Measurements from ENCODE around the gene CHIC2. TPM values are rescaled to one million over a fixed set of nuclear protein-coding genes. Genes with fewer than 3 reads are reported as not detected.

The CHIC2 gene
- total RNA-seq, 2 donors from 2014 or later = 10.2 to 14.4 TPM

- peaks cover 4% of the 10 kb centered on the region for H3K36me3 Mint-ChIP-seq (ENCODE audit: low read depth)
- no peak overlapping the region for H3K4me3 Mint-ChIP-seq
- peaks cover 2% of the 10 kb centered on the region for H3K4me1 Mint-ChIP-seq
- Histone ChIP-seq H3K9me3 (ENCODE audit: control insufficient read depth, low read length) (no peaks in the 10 kb centered on the region), H3K27me3 (ENCODE audit: control insufficient read depth, insufficient read depth, low read length, poor library complexity, severe bottlenecking) (no peaks in the 10 kb centered on the region), H3K4me1 (ENCODE audit: control insufficient read depth, insufficient read depth, low read length) (no peaks in the 10 kb centered on the region), H3K9ac (ENCODE audit: extremely low read depth, low read length, poor library complexity, severe bottlenecking) (no peak overlapping the region), H3K27ac (ENCODE audit: low read depth, low read length) (no peak overlapping the region), H3K36me3 (ENCODE audit: control insufficient read depth, insufficient read depth, low read length) (no peaks in the 10 kb centered on the region), H3K4me3 (ENCODE audit: low read length) (no peak overlapping the region)
- no peak overlapping the region for H3K27ac Mint-ChIP-seq
- no peaks in the 10 kb centered on the region for H3K9me3 Mint-ChIP-seq
- no peaks in the 10 kb centered on the region for H3K27me3 Mint-ChIP-seq (ENCODE audit: insufficient read depth)
- DNase-seq = no peak
- TF ChIP-seq, protein P1, sequence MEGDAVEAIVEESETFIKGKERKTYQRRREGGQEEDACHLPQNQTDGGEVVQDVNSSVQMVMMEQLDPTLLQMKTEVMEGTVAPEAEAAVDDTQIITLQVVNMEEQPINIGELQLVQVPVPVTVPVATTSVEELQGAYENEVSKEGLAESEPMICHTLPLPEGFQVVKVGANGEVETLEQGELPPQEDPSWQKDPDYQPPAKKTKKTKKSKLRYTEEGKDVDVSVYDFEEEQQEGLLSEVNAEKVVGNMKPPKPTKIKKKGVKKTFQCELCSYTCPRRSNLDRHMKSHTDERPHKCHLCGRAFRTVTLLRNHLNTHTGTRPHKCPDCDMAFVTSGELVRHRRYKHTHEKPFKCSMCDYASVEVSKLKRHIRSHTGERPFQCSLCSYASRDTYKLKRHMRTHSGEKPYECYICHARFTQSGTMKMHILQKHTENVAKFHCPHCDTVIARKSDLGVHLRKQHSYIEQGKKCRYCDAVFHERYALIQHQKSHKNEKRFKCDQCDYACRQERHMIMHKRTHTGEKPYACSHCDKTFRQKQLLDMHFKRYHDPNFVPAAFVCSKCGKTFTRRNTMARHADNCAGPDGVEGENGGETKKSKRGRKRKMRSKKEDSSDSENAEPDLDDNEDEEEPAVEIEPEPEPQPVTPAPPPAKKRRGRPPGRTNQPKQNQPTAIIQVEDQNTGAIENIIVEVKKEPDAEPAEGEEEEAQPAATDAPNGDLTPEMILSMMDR (conservative IDR thresholded peaks at IDR 0.05) = no peak
- 96% methylated on average over 4 of the region's 5 CpGs; no CpG with 5 or more reads in 1 of the 2 experiments for WGBS, 2 experiments (ENCODE audit: insufficient coverage in 1 of 2, insufficient read length in 1 of 2)
Observed at GRCh38 chr4:53994382-53995102, 69.9 kb downstream of the CHIC2 start.

DNA sequence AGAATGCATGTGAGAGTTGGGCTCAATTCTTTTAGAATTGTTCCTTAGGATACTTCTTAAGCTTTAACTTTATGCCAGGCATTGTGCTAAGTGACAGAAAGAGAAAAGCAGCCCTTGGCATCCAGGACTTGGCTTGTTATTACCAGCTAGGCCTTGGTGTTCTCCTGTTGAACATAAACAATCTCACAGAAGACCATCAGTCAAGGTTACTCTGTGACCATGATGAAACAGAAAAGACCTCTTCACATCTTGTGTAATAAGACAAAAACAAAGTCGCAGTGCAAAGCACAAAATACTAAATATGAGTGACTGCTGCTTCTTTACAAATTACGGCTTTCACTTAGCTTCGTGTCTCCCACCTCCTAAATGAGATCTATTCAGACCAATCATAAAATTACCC lies 71.6 kb downstream of the CHIC2 start:
- no peaks in the 10 kb centered on the region for H3K36me3 ChIP-seq (ENCODE audit: control insufficient read depth, insufficient read depth, low read length)
- H3K4me3 Mint-ChIP-seq = no peak overlapping the region
- no peaks in the 10 kb centered on the region for H3K9me3 Mint-ChIP-seq
- H3K9ac ChIP-seq (ENCODE audit: extremely low read depth, low read length, poor library complexity, severe bottlenecking) = no peak overlapping the region
- no peaks in the 10 kb centered on the region for H3K27me3 ChIP-seq (ENCODE audit: control insufficient read depth, insufficient read depth, low read length, poor library complexity, severe bottlenecking)
- H3K27ac Mint-ChIP-seq = no peak overlapping the region
- TF ChIP-seq, protein P1 (conservative IDR thresholded peaks at IDR 0.05) = no peak
- no peak for DNase-seq
- H3K4me1 ChIP-seq (ENCODE audit: control insufficient read depth, insufficient read depth, low read length) = no peaks in the 10 kb centered on the region
- H3K36me3 Mint-ChIP-seq (ENCODE audit: low read depth) = no peaks in the 10 kb centered on the region
- WGBS, 2 experiments (ENCODE audit: insufficient coverage in 1 of 2, insufficient read length in 1 of 2) = 92 to 100% methylated on average over 3 of the region's 3 CpGs
- H3K27ac ChIP-seq (ENCODE audit: low read depth, low read length) = no peak overlapping the region
- no peak overlapping the region for H3K4me3 ChIP-seq (ENCODE audit: low read length)
- H3K27me3 Mint-ChIP-seq (ENCODE audit: insufficient read depth) = no peaks in the 10 kb centered on the region
- H3K9me3 ChIP-seq (ENCODE audit: control insufficient read depth, low read length) = no peaks in the 10 kb centered on the region
- peaks cover 2% of the 10 kb centered on the region for H3K4me1 Mint-ChIP-seq

DNA sequence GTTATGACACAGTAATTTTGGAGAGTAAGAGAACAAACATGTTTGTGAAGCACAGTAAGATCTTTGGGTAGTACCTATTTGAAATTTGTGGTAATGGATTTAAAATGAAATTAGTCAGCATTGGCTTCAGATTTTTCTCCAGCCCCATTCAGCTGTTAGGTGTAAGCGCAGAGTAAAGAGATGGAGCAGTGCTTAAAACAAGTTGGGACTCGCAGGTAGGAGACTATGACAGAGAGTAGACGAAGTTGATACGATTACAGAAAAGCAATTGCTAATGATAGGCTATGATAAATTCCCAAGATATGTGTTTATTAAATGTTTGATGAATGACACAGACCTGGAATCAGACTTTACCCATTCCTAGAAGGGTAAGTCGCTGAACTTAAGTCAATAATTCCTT lies 72.6 kb downstream of the CHIC2 start:
- no peaks in the 10 kb centered on the region for H3K4me1 ChIP-seq (ENCODE audit: control insufficient read depth, insufficient read depth, low read length)
- TF ChIP-seq, protein P1 (conservative IDR thresholded peaks at IDR 0.05) = no peak
- H3K9me3 Mint-ChIP-seq = no peaks in the 10 kb centered on the region
- H3K4me3 ChIP-seq (ENCODE audit: low read length) = no peak overlapping the region
- no peaks in the 10 kb centered on the region for H3K9me3 ChIP-seq (ENCODE audit: control insufficient read depth, low read length)
- no peak overlapping the region for H3K9ac ChIP-seq (ENCODE audit: extremely low read depth, low read length, poor library complexity, severe bottlenecking)
- H3K4me1 Mint-ChIP-seq = peaks cover 2% of the 10 kb centered on the region
- no peaks in the 10 kb centered on the region for H3K27me3 Mint-ChIP-seq (ENCODE audit: insufficient read depth)
- no peaks in the 10 kb centered on the region for H3K36me3 Mint-ChIP-seq (ENCODE audit: low read depth)
- H3K4me3 Mint-ChIP-seq = no peak overlapping the region
- no peak for DNase-seq
- WGBS, 2 experiments (ENCODE audit: insufficient coverage in 1 of 2, insufficient read length in 1 of 2) = 94 to 95% methylated on average over 4 to 5 of the region's 5 CpGs
- H3K27ac ChIP-seq (ENCODE audit: low read depth, low read length) = no peak overlapping the region
- no peaks in the 10 kb centered on the region for H3K27me3 ChIP-seq (ENCODE audit: control insufficient read depth, insufficient read depth, low read length, poor library complexity, severe bottlenecking)
- no peaks in the 10 kb centered on the region for H3K36me3 ChIP-seq (ENCODE audit: control insufficient read depth, insufficient read depth, low read length)
- H3K27ac Mint-ChIP-seq = no peak overlapping the region

Measured in endodermal cell (in vitro differentiated cells).